Measurements from ENCODE around the gene PPDPF.

PPDPF gene

GRCh38 chr20:63520934-63521601 is 503 bp downstream of the PPDPF start:
- peak overlapping the region; percentile 84 for H3K4me3 ChIP-seq (ENCODE audit: low read length)
- no peaks in the 10 kb centered on the region for H3K9me2 ChIP-seq (replicated peaks; ENCODE audit: insufficient read depth, low read length)
- H3K9ac ChIP-seq (ENCODE audit: low read length), result peak overlapping the region; percentile 73
- no peak overlapping the region; the same call in 1 of the 2 replicates for H2AFZ ChIP-seq (ENCODE audit: low read length)
- peaks cover 15% of the 10 kb centered on the region for H3K79me2 ChIP-seq (ENCODE audit: low read length)
- peaks cover 7% of the 10 kb centered on the region; the same call in 1 of the 2 replicates for H3F3A ChIP-seq (ENCODE audit: insufficient read depth, low read length)
- no peaks in the 10 kb centered on the region for H3K36me3 ChIP-seq (replicated peaks; ENCODE audit: insufficient read depth, low read length)
- H3K27me3 ChIP-seq (replicated peaks; ENCODE audit: insufficient read depth, low read length), result peaks cover 33% of the 10 kb centered on the region
- 0 out of 2 replicates have a peak, but pooled peaks cover 4% of the 10 kb centered on the region for H3K4me1 ChIP-seq (ENCODE audit: low read length)
- DNase-seq, result peak; percentile 79
- H4K20me1 ChIP-seq (ENCODE audit: insufficient read depth, low read length), result no peaks in the 10 kb centered on the region
- no peaks in the 10 kb centered on the region for H3K9me3 ChIP-seq (replicated peaks; ENCODE audit: insufficient read depth, low read length)
- H3K27ac ChIP-seq (ENCODE audit: low read length), result no peak overlapping the region
- peak overlapping the region; percentile 99 for H3K4me2 ChIP-seq (ENCODE audit: low read depth, low read length)
- TF ChIP-seq EZH2phosphoT487 (IDR thresholded peaks at IDR 0.05; ENCODE audit: low read length) (no peak), CTCF (IDR thresholded peaks at IDR 0.05; ENCODE audit: low read length) (peak; percentile 14)

- H3K4me3 ChIP-seq (ENCODE audit: low read length), result peak overlapping the region; percentile 84
- DNase-seq, result no peak
- H3K27ac ChIP-seq (ENCODE audit: low read length), result no peak overlapping the region
- peaks cover 33% of the 10 kb centered on the region for H3K27me3 ChIP-seq (replicated peaks; ENCODE audit: insufficient read depth, low read length)
- H3K4me1 ChIP-seq (ENCODE audit: low read length), result 0 out of 2 replicates have a peak, but pooled peaks cover 4% of the 10 kb centered on the region
- H3K9me2 ChIP-seq (replicated peaks; ENCODE audit: insufficient read depth, low read length), result no peaks in the 10 kb centered on the region
- peaks cover 7% of the 10 kb centered on the region; the same call in 1 of the 2 replicates for H3F3A ChIP-seq (ENCODE audit: insufficient read depth, low read length)
- peak overlapping the region; percentile 99 for H3K4me2 ChIP-seq (ENCODE audit: low read depth, low read length)
- H4K20me1 ChIP-seq (ENCODE audit: insufficient read depth, low read length), result no peaks in the 10 kb centered on the region
- H3K9ac ChIP-seq (ENCODE audit: low read length), result peak overlapping the region; percentile 73
- H3K79me2 ChIP-seq (ENCODE audit: low read length), result peaks cover 15% of the 10 kb centered on the region
- TF ChIP-seq EZH2phosphoT487 (IDR thresholded peaks at IDR 0.05; ENCODE audit: low read length) (no peak), EZH2 (optimal IDR thresholded peaks at IDR 0.05; ENCODE audit: low read depth, low read length) (no peak), CTCF (IDR thresholded peaks at IDR 0.05; ENCODE audit: low read length) (no peak)
- no peaks in the 10 kb centered on the region for H3K36me3 ChIP-seq (replicated peaks; ENCODE audit: insufficient read depth, low read length)
- H2AFZ ChIP-seq (ENCODE audit: low read length), result no peak overlapping the region
- H3K9me3 ChIP-seq (replicated peaks; ENCODE audit: insufficient read depth, low read length), result no peaks in the 10 kb centered on the region
Observed at GRCh38 chr20:63521602-63522001, 1.0 kb downstream of the PPDPF start.

- H4K20me1 ChIP-seq (ENCODE audit: insufficient read depth, low read length), result no peaks in the 10 kb centered on the region
- no peaks in the 10 kb centered on the region for H3K36me3 ChIP-seq (replicated peaks; ENCODE audit: insufficient read depth, low read length)
- H3K4me3 ChIP-seq (ENCODE audit: low read length), result no peak overlapping the region
- peaks cover 7% of the 10 kb centered on the region; the same call in 1 of the 2 replicates for H3F3A ChIP-seq (ENCODE audit: insufficient read depth, low read length)
- no peaks in the 10 kb centered on the region for H3K9me3 ChIP-seq (replicated peaks; ENCODE audit: insufficient read depth, low read length)
- H3K4me1 ChIP-seq (ENCODE audit: low read length), result 0 out of 2 replicates have a peak, but pooled peaks cover 4% of the 10 kb centered on the region
- no peak overlapping the region for H3K27ac ChIP-seq (ENCODE audit: low read length)
- H3K79me2 ChIP-seq (ENCODE audit: low read length), result peaks cover 15% of the 10 kb centered on the region
- DNase-seq, result no peak
- H3K9ac ChIP-seq (ENCODE audit: low read length), result no peak overlapping the region
- no peak overlapping the region for H3K4me2 ChIP-seq (ENCODE audit: low read depth, low read length)
- H3K27me3 ChIP-seq (replicated peaks; ENCODE audit: insufficient read depth, low read length), result peaks cover 30% of the 10 kb centered on the region
- TF ChIP-seq EZH2phosphoT487 (IDR thresholded peaks at IDR 0.05; ENCODE audit: low read length), result no peak
- TF ChIP-seq CTCF (IDR thresholded peaks at IDR 0.05; ENCODE audit: low read length), result no peak
- TF ChIP-seq EZH2 (optimal IDR thresholded peaks at IDR 0.05; ENCODE audit: low read depth, low read length), result no peak
- no peak overlapping the region for H2AFZ ChIP-seq (ENCODE audit: low read length)
- H3K9me2 ChIP-seq (replicated peaks; ENCODE audit: insufficient read depth, low read length), result no peaks in the 10 kb centered on the region
Observed at GRCh38 chr20:63522091-63522868, 1.7 kb downstream of the PPDPF start.

Data from MM.1S (cell line).